ENCODE data around the gene SLC44A4. TPM values are rescaled to one million over a fixed set of nuclear protein-coding genes. Genes with fewer than 3 reads are reported as not detected.

Gene SLC44A4
- 0.18 TPM for total RNA-seq
- polyA plus RNA-seq (ENCODE audit: insufficient read depth in 1 of 8, insufficient read length in 8 of 8, low replicate concordance in 1 of 8), result 1 to 10 TPM in 2 of 8 donors, under 1 TPM in 6; 0.12 to 8.9 (median 0.37) TPM
- long read RNA-seq, donor 1, result 0 reads
- long read RNA-seq, donor 2, result 0 reads
- long read RNA-seq, donor 3, partial matches to known transcripts, result 0 of 1 reads
- long read RNA-seq, donor 3, other reads (novel, unspliced or antisense), result 0 of 1 reads
- long read RNA-seq, donor 4, result 0 reads
- long read RNA-seq, donor 5, result 0 reads
- long read RNA-seq, donor 6, result 0 reads
- long read RNA-seq, donor 7, result 0 reads
- long read RNA-seq, donor 8, result 0 reads
- long read RNA-seq, donor 9, result 0 reads
- long read RNA-seq, donor 10, result 0 reads
- long read RNA-seq, donor 11, result 0 reads

DNA sequence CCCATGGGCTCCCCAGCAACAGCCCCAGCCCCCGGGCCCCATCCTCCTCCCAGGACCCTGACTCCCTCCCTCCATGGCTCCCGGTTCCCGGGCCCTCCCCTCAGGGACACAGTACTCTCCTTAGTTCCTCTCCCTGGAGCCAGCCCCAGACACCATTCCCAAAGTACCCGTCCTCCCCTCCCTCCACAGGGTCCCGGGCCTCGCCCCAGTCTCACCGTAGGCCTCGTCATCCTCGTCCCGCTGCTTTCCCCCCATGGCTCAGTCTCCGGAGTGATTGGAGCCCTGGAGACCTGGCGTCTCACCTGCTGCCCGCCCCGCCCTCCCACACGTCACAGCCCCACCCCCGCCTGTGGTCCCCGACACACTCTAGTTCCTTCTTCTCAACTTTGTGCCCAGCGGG lies at the start of gene SLC44A4:
Gene SLC44A4, minus strand, starts transcription at position 272 of the 400 bp plus-strand sequence. Its CDS starts 17 bp downstream, at position 255.
- peaks cover 39% of the 10 kb centered on the region for H3K36me3 ChIP-seq (ENCODE audit: control insufficient read depth, insufficient read depth, low read length)
- no peak for DNase-seq

DNA sequence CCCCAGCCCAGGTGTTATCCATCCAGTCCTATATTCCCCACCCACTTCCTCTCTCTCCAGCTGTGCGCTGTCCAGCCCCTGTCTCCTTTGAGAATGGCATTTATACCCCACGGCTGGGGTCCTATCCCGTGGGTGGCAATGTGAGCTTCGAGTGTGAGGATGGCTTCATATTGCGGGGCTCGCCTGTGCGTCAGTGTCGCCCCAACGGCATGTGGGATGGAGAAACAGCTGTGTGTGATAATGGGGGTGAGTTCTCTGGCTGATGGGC lies 49.8 kb upstream of the SLC44A4 start:
- 47% methylated on average over 6 of the region's 9 CpGs for WGBS (ENCODE audit: insufficient coverage)
- H3K4me3 ChIP-seq (ENCODE audit: low read length), result no peak overlapping the region
- DNase-seq, result no peak
- H3K27me3 ChIP-seq (ENCODE audit: control insufficient read depth, insufficient read depth, low read length), result peaks cover 6% of the 10 kb centered on the region
- no peaks in the 10 kb centered on the region for H3K4me1 ChIP-seq (ENCODE audit: control insufficient read depth, insufficient read depth, low read length)
- H3K27ac ChIP-seq (ENCODE audit: low read length), result no peak overlapping the region
- H3K36me3 ChIP-seq (ENCODE audit: control insufficient read depth, insufficient read depth, low read length), result no peaks in the 10 kb centered on the region
- no peaks in the 10 kb centered on the region for H3K9me3 ChIP-seq (replicated peaks; ENCODE audit: control insufficient read depth, low read depth, low read length)

More for the DNA sequence above, at the start of gene SLC44A4:
- H3K9me3 ChIP-seq (replicated peaks; ENCODE audit: control insufficient read depth, low read depth, low read length), result no peaks in the 10 kb centered on the region
- H3K4me1 ChIP-seq (ENCODE audit: control insufficient read depth, insufficient read depth, low read length), result peaks cover 2% of the 10 kb centered on the region
- no peak within 1 kb of the TSS for H3K27ac ChIP-seq (ENCODE audit: low read length)
- no peak within 1 kb of the TSS for H3K4me3 ChIP-seq (ENCODE audit: low read length)
- no peaks in the 10 kb centered on the region for H3K27me3 ChIP-seq (ENCODE audit: control insufficient read depth, insufficient read depth, low read length)
- WGBS (ENCODE audit: insufficient coverage), result 21% methylated on average over 15 of the region's 18 CpGs

DNA sequence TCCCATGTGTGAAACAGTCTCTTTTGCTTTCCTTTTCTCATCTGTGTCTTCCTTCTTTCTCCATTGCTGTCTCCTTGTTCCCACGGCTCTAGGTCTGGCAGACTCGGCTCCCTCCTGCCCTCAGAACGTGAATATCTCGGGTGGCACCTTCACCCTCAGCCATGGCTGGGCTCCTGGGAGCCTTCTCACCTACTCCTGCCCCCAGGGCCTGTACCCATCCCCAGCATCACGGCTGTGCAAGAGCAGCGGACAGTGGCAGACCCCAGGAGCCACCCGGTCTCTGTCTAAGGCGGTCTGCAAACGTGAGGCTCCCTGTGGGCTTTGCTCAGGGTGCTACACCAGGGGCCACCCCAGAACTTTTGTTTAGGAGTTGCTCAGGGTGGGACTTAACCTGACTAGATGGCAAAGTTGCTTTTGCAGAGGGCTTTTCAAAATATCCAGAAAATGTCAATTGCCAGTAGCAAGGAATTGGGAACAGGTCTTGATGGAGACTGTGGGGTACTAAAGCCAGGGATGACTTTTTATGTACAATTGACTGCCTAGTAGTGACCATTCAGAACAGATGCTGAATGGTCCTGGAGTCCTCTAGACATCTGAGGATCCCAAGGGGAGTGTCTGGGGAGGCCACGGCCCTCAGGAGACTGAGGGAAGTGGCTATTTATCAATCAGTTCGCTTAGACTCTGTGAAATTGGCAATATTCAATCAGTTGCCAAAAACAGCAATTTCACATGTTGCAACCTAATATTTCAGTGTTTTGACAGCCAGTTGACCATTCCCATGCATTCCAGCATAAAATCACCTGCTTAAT lies 49.3 kb upstream of the SLC44A4 start:
- Histone ChIP-seq H3K9me3 (replicated peaks; ENCODE audit: control insufficient read depth, low read depth, low read length) (no peaks in the 10 kb centered on the region), H3K4me3 (ENCODE audit: low read length) (no peak overlapping the region), H3K27ac (ENCODE audit: low read length) (no peak overlapping the region), H3K27me3 (ENCODE audit: control insufficient read depth, insufficient read depth, low read length) (peaks cover 6% of the 10 kb centered on the region), H3K4me1 (ENCODE audit: control insufficient read depth, insufficient read depth, low read length) (no peaks in the 10 kb centered on the region), H3K36me3 (ENCODE audit: control insufficient read depth, insufficient read depth, low read length) (no peaks in the 10 kb centered on the region)
- DNase-seq, result no peak
- WGBS (ENCODE audit: insufficient coverage), result 74% methylated on average over 6 of the region's 11 CpGs

DNA sequence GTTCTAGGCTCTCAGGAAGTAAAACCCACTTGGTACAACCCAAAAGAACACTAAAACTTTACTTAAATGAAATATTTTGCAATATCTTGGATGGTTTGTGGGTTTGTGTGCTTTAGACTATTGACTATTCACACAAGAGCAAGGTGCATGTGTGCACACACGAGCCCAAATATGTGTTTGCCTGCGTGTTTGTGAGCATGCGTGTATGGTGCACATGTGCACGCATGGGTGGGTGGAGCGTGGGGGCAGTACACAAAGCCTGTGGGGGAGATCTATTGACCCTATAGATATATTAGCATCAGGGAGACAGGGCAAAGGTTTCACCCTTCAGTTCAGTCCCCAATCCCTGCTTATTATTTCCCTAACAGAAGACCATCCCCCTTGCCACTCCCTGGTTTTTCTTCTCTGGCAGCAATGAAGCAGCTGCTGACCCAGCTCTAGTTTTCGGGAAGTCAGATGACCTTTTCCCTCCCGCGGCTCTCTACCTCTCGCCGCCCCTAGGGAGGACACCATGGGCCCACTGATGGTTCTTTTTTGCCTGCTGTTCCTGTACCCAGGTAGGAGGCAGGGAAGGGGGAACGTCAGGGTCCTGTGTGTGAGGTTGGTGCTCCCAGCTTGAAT lies 48.6 kb upstream of the SLC44A4 start, which contains the start of gene C2:
Gene C2, plus strand, starts transcription at position 476 of the 621 bp plus-strand sequence. Its CDS starts 36 bp downstream, at position 512.
- no peak within 1 kb of the TSS for H3K27ac ChIP-seq (ENCODE audit: low read length)
- peak; percentile 12 for DNase-seq
- H3K9me3 ChIP-seq (replicated peaks; ENCODE audit: control insufficient read depth, low read depth, low read length), result no peaks in the 10 kb centered on the region
- 60% methylated on average over 3 of the region's 11 CpGs for WGBS (ENCODE audit: insufficient coverage)
- H3K27me3 ChIP-seq (ENCODE audit: control insufficient read depth, insufficient read depth, low read length), result peaks cover 6% of the 10 kb centered on the region
- H3K4me3 ChIP-seq (ENCODE audit: low read length), result no peak within 1 kb of the TSS
- no peaks in the 10 kb centered on the region for H3K36me3 ChIP-seq (ENCODE audit: control insufficient read depth, insufficient read depth, low read length)
- no peaks in the 10 kb centered on the region for H3K4me1 ChIP-seq (ENCODE audit: control insufficient read depth, insufficient read depth, low read length)

DNA sequence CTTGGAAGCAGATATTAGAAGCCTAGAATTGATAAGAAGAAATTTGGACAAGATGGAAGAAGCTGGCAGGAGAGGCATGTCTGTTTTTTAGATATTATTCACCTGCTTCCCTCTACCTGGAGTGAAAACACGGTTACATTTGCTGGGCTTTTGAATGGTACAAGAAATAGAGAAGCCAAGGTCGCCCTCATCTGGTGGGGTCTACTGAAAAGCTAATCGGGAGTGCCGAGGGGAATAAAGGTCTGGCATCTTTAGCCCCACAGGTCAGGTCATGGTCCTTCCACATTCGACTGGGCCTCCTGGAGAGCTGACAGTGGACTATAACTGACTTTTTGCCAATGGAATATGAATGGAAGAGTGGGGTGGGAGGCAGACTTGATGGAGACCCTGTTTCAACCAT lies 44.1 kb upstream of the SLC44A4 start:
- DNase-seq, result no peak
- Histone ChIP-seq H3K4me3 (ENCODE audit: low read length) (no peak overlapping the region), H3K27me3 (ENCODE audit: control insufficient read depth, insufficient read depth, low read length) (peaks cover 5% of the 10 kb centered on the region), H3K36me3 (ENCODE audit: control insufficient read depth, insufficient read depth, low read length) (no peaks in the 10 kb centered on the region), H3K9me3 (replicated peaks; ENCODE audit: control insufficient read depth, low read depth, low read length) (no peaks in the 10 kb centered on the region), H3K4me1 (ENCODE audit: control insufficient read depth, insufficient read depth, low read length) (no peaks in the 10 kb centered on the region), H3K27ac (ENCODE audit: low read length) (no peak overlapping the region)
- 20% methylated on average over 5 of the region's 5 CpGs for WGBS (ENCODE audit: insufficient coverage)

DNA sequence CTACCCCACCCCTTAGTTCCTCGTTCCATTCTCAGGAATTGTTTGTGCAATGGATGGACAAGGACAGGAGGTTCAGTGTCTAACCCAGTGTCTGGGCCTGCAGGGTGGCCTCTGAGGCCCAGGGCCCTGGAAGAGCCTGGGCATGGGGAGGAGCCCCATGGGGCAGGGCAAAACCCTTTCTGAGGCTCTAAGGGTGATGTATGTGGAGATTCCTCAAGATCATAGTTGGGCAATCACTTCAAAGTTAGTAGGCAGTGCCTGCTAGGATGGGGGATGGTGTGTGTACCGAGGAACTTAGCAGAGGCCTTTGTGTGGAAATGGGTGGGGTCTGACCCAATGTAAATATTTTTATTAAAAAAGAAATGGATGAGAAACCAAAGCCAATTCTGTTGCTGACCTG lies 42.0 kb upstream of the SLC44A4 start:
- Histone ChIP-seq H3K9me3 (replicated peaks; ENCODE audit: control insufficient read depth, low read depth, low read length) (no peaks in the 10 kb centered on the region), H3K36me3 (ENCODE audit: control insufficient read depth, insufficient read depth, low read length) (no peaks in the 10 kb centered on the region), H3K27me3 (ENCODE audit: control insufficient read depth, insufficient read depth, low read length) (no peaks in the 10 kb centered on the region), H3K4me3 (ENCODE audit: low read length) (no peak overlapping the region), H3K4me1 (ENCODE audit: control insufficient read depth, insufficient read depth, low read length) (no peaks in the 10 kb centered on the region), H3K27ac (ENCODE audit: low read length) (no peak overlapping the region)
- WGBS (ENCODE audit: insufficient coverage), result 75% methylated on average over 1 of the region's 2 CpGs
- no peak for DNase-seq

DNA sequence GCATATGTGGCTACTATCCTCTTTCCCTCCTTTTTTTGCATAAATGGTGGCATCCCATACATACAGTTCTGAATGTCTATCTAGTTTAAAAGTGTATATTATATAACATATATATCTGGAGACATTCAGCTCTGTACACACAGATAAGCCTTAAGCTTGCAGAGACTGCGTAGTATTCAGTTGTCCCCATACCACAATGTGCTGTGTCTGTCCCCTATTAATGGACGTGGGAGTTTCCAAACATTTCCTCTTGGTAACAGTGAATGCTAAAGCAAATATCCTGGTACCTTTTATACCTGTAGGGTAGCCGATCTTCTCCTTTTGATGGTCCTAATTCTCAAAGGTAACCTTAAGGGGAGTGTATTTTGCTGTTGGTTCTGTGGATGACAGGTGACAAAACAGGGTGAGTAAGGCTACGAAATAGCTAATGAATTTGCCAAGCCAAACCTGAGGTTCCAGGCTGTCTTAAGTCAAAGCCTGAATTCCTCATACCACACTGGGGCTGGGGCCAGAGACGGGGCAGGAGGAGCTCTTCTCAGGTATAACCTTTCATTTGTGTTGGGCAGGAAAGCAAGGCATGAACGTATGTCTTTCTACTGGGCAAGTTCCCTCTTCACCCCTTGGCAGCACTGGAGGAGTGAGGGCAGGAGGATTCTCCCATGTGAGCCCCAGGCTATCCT lies 41.0 kb upstream of the SLC44A4 start:
- H3K4me1 ChIP-seq (ENCODE audit: control insufficient read depth, insufficient read depth, low read length), result no peaks in the 10 kb centered on the region
- no peak overlapping the region for H3K4me3 ChIP-seq (ENCODE audit: low read length)
- H3K27me3 ChIP-seq (ENCODE audit: control insufficient read depth, insufficient read depth, low read length), result no peaks in the 10 kb centered on the region
- no peaks in the 10 kb centered on the region for H3K9me3 ChIP-seq (replicated peaks; ENCODE audit: control insufficient read depth, low read depth, low read length)
- WGBS (ENCODE audit: insufficient coverage), result no CpG with 5 or more reads among the region's 6 CpGs
- H3K36me3 ChIP-seq (ENCODE audit: control insufficient read depth, insufficient read depth, low read length), result no peaks in the 10 kb centered on the region
- no peak for DNase-seq
- no peak overlapping the region for H3K27ac ChIP-seq (ENCODE audit: low read length)

DNA sequence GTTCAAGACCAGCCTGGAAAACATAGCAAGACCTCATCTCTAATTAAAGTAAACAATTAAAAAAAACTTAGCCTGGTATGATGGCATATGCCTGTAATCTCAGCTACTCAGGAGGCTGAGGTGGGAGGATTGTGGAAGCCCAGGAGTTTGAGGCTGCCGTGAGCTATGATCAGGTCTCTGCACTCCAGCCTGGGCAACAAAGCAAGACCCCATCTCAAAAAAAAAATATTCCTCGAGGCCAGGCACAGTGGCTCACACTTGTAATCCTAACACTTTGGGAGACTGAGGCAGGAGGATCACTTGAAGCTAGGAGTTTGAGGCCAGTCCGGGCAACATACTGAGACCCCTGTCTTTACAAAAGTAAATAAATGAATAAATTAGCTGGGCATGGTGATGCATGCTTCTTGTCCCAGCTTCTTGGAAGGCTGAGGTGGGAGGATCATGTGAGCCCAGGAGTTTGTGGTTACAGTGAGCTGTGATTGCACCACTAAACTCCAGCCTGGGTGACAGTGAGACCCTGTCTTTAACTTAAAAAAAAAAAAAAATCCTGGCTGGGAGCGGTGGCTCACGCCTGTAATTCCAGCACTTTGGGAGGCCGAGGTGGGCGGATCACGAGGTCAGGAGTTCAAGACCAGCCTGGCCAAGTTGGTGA lies 39.4 kb upstream of the SLC44A4 start:
- no peak for DNase-seq
- Histone ChIP-seq H3K4me1 (ENCODE audit: control insufficient read depth, insufficient read depth, low read length) (no peaks in the 10 kb centered on the region), H3K27ac (ENCODE audit: low read length) (no peak overlapping the region), H3K36me3 (ENCODE audit: control insufficient read depth, insufficient read depth, low read length) (no peaks in the 10 kb centered on the region), H3K4me3 (ENCODE audit: low read length) (no peak overlapping the region), H3K27me3 (ENCODE audit: control insufficient read depth, insufficient read depth, low read length) (no peaks in the 10 kb centered on the region), H3K9me3 (replicated peaks; ENCODE audit: control insufficient read depth, low read depth, low read length) (no peaks in the 10 kb centered on the region)
- WGBS (ENCODE audit: insufficient coverage), result no CpG with 5 or more reads among the region's 8 CpGs

DNA sequence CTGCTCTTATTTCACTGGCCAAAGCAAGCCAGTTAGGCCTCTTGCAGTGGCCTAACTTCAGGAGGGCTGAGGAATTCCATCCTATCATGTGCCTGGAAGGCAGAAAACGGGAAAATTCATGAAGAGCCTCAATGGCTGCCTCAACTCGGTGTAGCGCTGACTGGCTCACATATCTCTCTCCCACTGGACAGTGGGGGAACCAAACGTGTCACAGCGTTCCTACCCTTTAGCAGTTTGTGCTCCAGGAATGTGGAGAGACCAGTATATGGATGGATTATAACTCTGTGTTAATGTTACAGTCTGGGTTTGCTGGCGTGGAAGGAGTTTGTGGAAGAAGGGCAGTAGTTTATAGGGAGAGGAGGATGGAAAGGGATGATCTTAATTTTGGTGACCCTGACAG lies 37.0 kb upstream of the SLC44A4 start:
- Histone ChIP-seq H3K4me3 (ENCODE audit: low read length) (no peak overlapping the region), H3K4me1 (ENCODE audit: control insufficient read depth, insufficient read depth, low read length) (no peaks in the 10 kb centered on the region), H3K9me3 (replicated peaks; ENCODE audit: control insufficient read depth, low read depth, low read length) (no peaks in the 10 kb centered on the region), H3K27ac (ENCODE audit: low read length) (no peak overlapping the region), H3K36me3 (ENCODE audit: control insufficient read depth, insufficient read depth, low read length) (no peaks in the 10 kb centered on the region), H3K27me3 (ENCODE audit: control insufficient read depth, insufficient read depth, low read length) (no peaks in the 10 kb centered on the region)
- 88% methylated on average over 2 of the region's 6 CpGs for WGBS (ENCODE audit: insufficient coverage)
- no peak for DNase-seq

Measured in muscle of leg (tissue), 16 donors.